B cell (primary cell): Measurements from ENCODE around the gene ATXN1. TPM values are rescaled to one million over a fixed set of nuclear protein-coding genes. Genes with fewer than 3 reads are reported as not detected.
A peak's percentile ranks its signal among the peaks of the same experiment; 100 is the strongest.

Experiments
- ATAC-seq: fragments of 200-7000 bp; cut with Tn5 transposase; one replicate; pipeline ENCODE4 v1.10.0; 2021; ENCODE audit warnings: low read depth, mild to moderate bottlenecking, moderate number of reproducible peaks, moderate library complexity
- CTCF ChIA-PET: fragments of 350-600 bp; sonication (Branson Sonifier 250); formaldehyde crosslinking; loops from one replicate; lab custom pipeline; 2021; ENCODE audit warnings: antibody characterized with exemption, inconsistent platforms; lab: Charles Lee
- POLR2A ChIA-PET: fragments of 350-600 bp; sonication (Branson Sonifier 250); formaldehyde crosslinking; loops from one replicate; lab custom pipeline; 2021; ENCODE audit warnings: antibody characterized with exemption; lab: Charles Lee
- DNase-seq: peaks from one replicate; pipeline ENCODE4 v3.0.0; 2013
- H2AFZ ChIP-seq: 2 replicates; pipeline ENCODE4 v1.6.1; 2012; ENCODE audit warnings: mild to moderate bottlenecking, low read depth, low read length; ENCODE audit not compliant: insufficient read depth, poor library complexity, severe bottlenecking
- H3K27ac ChIP-seq, 2 donors: 1 replicate in 1 of 2; 2 replicates in 1 of 2; pipeline ENCODE4 v1.5.1; 2012 to 2013; ENCODE audit warnings: low read length in 2 of 2, mild to moderate bottlenecking in 2 of 2, moderate library complexity in 1 of 2
- H3K27me3 ChIP-seq, 4 experiments: fragments of 200-600 bp in 1 of 4; sonication (generic) in 1 of 4; replicated peaks in 1 of 4; 1 replicate in 2 of 4; 2 replicates in 2 of 4; pipeline versions ENCODE4 v1.6.1 to v1.7.0; 2013 to 2016; ENCODE audit warnings: low read length in 3 of 4, mild to moderate bottlenecking in 2 of 4, mixed read lengths in 1 of 4, moderate library complexity in 1 of 4; ENCODE audit not compliant: insufficient read depth in 4 of 4, control insufficient read depth in 3 of 4; ENCODE audit errors: control extremely low read depth in 1 of 4
- H3K36me3 ChIP-seq, 2 experiments: replicated peaks in 1 of 2; 1 replicate in 1 of 2; 2 replicates in 1 of 2; pipeline versions ENCODE4 v1.6.1 to v1.7.1; 2013; ENCODE audit warnings: low read length in 1 of 2; ENCODE audit not compliant: insufficient read depth in 2 of 2, control insufficient read depth in 1 of 2; ENCODE audit errors: control extremely low read depth in 1 of 2, extremely low read depth in 1 of 2
- H3K4me1 ChIP-seq, 2 donors: fragments of 200-600 bp in 1 of 2; sonication (generic) in 1 of 2; 1 replicate in 1 of 2; 2 replicates in 1 of 2; pipeline versions ENCODE4 v1.5.1 to v1.6.1; 2013 to 2017; ENCODE audit warnings: low read length in 2 of 2; ENCODE audit not compliant: control insufficient read depth in 2 of 2, insufficient read depth in 2 of 2
- H3K4me2 ChIP-seq: replicated peaks from 2 replicates; pipeline ENCODE3; 2012; ENCODE audit warnings: mild to moderate bottlenecking, low read depth, low read length; ENCODE audit not compliant: poor library complexity, severe bottlenecking
- H3K4me3 ChIP-seq, 5 experiments: fragments of 200-600 bp in 1 of 5; sonication (generic) in 1 of 5; 1 replicate in 3 of 5; 2 replicates in 2 of 5; pipeline versions ENCODE4 v1.5.1 to v1.7.0; 2011 to 2016; ENCODE audit warnings: low read length in 4 of 5, mild to moderate bottlenecking in 4 of 5, low read depth in 2 of 5, control low read depth in 1 of 5, moderate library complexity in 1 of 5; ENCODE audit not compliant: insufficient read depth in 1 of 5; ENCODE audit errors: control extremely low read depth in 1 of 5, extremely low read depth in 1 of 5
- H3K79me2 ChIP-seq: fragments of 200-600 bp; sonication (generic); one replicate; pipeline ENCODE4 v1.6.0; 2016; ENCODE audit warnings: low read length; ENCODE audit not compliant: control insufficient read depth, insufficient read depth
- H3K9ac ChIP-seq: fragments of 200-600 bp; sonication (generic); 2 replicates; pipeline ENCODE4 v1.6.1; 2017; ENCODE audit warnings: mild to moderate bottlenecking, low read length, moderate library complexity
- H3K9me3 ChIP-seq, 3 donors: one replicate each; pipeline versions ENCODE4 v1.6.1 to v1.7.1; 2013; ENCODE audit warnings: low read length in 2 of 3; ENCODE audit not compliant: control insufficient read depth in 2 of 3, insufficient read depth in 1 of 3; ENCODE audit errors: control extremely low read depth in 1 of 3
- H4K20me1 ChIP-seq: 2 replicates; pipeline ENCODE4 v1.6.0; 2012; ENCODE audit warnings: mild to moderate bottlenecking, low read length; ENCODE audit not compliant: insufficient read depth, control insufficient read depth, poor library complexity, severe bottlenecking
- H3K27ac Mint-ChIP-seq: one replicate; pipeline ENCODE4 v1.8.0; 2021; ENCODE audit warnings: mixed read lengths
- H3K27me3 Mint-ChIP-seq: one replicate; pipeline ENCODE4 v1.8.0; 2021; ENCODE audit warnings: mixed read lengths
- H3K4me1 Mint-ChIP-seq: one replicate; pipeline ENCODE4 v1.8.0; 2021; ENCODE audit warnings: mixed read lengths
- H3K4me3 Mint-ChIP-seq: one replicate; pipeline ENCODE4 v1.8.0; 2021; ENCODE audit warnings: mixed read lengths
- H3K9me3 Mint-ChIP-seq: one replicate; pipeline ENCODE4 v1.8.0; 2022; ENCODE audit warnings: mixed read lengths; ENCODE audit not compliant: insufficient read depth
- CTCF ChIP-seq: fragments of 200-600 bp; IDR thresholded peaks from one replicate; pipeline ENCODE4 v1.8.0; 2022; ENCODE audit warnings: antibody characterized with exemption, mild to moderate bottlenecking
- EZH2 ChIP-seq: IDR thresholded peaks from 2 replicates; pipeline ENCODE4 v1.6.1; 2012; ENCODE audit warnings: borderline replicate concordance, low read depth, mild to moderate bottlenecking, moderate library complexity, low read length; ENCODE audit not compliant: insufficient read depth, poor library complexity, severe bottlenecking
- WGBS: methylation state at CpG from one replicate; pipeline ENCODE4 v1.1.5; 2013; ENCODE audit warnings: missing lambda C conversion rate; ENCODE audit not compliant: insufficient coverage; 5-methylcytosine and 5-hydroxymethylcytosine counted together
- intact Hi-C: fragments of 100-400 bp; cut with micrococcal nuclease; formaldehyde crosslinking; loops from one replicate; pipeline ENCODE4 v1.10.0; 2022
- polyA plus RNA-seq: library from polyadenylated mRNA; depleted of rRNA; stranded (reverse); fragments of >200 nt; gene quantifications from 2 replicates; pipeline ENCODE4 v1.2.3, GENCODE V29; 2012
- total RNA-seq, 2 donors: library from RNA; stranded (reverse); fragments of 120-200 nt in 1 of 2; gene quantifications; 1 replicate in 1 of 2; 2 replicates in 1 of 2; pipeline versions ENCODE4 v1.2.3 to v1.2.4, GENCODE V29; 2013 to 2022

Gene ATXN1
- total and polyA plus RNA-seq, 2 donors (not counting 1 experiment from before 2014, with no cell fraction given), result 5.7 to 63.8 TPM

DNA sequence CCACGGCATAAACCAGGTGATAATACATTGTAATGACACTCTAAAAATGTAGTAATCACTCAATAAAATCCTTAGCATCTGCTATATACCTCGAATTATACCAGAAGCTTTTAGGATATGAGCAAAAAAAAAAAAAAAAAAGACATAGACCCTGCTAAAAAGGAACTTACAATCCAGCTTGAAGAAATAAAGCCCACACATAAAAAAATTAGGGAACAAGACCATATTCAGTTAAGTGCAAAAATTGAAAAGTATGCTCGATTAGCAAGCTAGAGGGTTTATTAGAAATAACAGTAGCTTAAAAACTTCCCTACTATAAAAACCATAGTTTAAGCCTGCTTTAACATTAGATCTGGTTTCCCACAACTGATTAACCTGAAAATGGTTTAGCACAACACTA, 387.2 kb downstream of the ATXN1 start:
- H2AFZ ChIP-seq, result no peak overlapping the region
- H4K20me1 ChIP-seq, result no peaks in the 10 kb centered on the region
- no CpG with 5 or more reads among the region's 3 CpGs for WGBS
- ChIA-PET CTCF (interaction anchor here (0.7 to 1.9 kb wide), 3 partner anchors 36 to 139 kb away, joined by 5 to 9 read pairs (median 6); no protein-coding TSS in a partner anchor), POLR2A (interaction anchor here (0.7 kb wide), 1 partner anchor 389 kb away, joined by 6 read pairs; no protein-coding TSS in a partner anchor)
- intact Hi-C loops, result loop anchor here (2.0 kb wide), 1 partner anchor 35 kb away; no protein-coding TSS in a partner anchor
- TF ChIP-seq CTCF, result no peak
- TF ChIP-seq EZH2, result no peak
- peak overlapping the region in 1 of 2 donors; percentile 40 for H3K27ac ChIP-seq
- Mint-ChIP-seq H3K4me3 (peak overlapping the region; percentile 76), H3K27ac (peak overlapping the region; percentile 88), H3K9me3 (peaks cover 3% of the 10 kb centered on the region), H3K4me1 (peaks cover 68% of the 10 kb centered on the region), H3K27me3 (no peaks in the 10 kb centered on the region)
- DNase-seq, result no peak
- H3K4me1 ChIP-seq, result peaks cover 29 to 46% of the 10 kb centered on the region in 2 donors
- H3K9ac ChIP-seq, result no peak overlapping the region
- H3K27me3 ChIP-seq, result no peaks in the 10 kb centered on the region
- no peaks in the 10 kb centered on the region for H3K36me3 ChIP-seq
- no peaks in the 10 kb centered on the region for H3K79me2 ChIP-seq
- H3K4me2 ChIP-seq, result peak overlapping the region; percentile 49
- ATAC-seq, result no peak
- no peaks in the 10 kb centered on the region for H3K9me3 ChIP-seq
- H3K4me3 ChIP-seq, result no peak overlapping the region

DNA sequence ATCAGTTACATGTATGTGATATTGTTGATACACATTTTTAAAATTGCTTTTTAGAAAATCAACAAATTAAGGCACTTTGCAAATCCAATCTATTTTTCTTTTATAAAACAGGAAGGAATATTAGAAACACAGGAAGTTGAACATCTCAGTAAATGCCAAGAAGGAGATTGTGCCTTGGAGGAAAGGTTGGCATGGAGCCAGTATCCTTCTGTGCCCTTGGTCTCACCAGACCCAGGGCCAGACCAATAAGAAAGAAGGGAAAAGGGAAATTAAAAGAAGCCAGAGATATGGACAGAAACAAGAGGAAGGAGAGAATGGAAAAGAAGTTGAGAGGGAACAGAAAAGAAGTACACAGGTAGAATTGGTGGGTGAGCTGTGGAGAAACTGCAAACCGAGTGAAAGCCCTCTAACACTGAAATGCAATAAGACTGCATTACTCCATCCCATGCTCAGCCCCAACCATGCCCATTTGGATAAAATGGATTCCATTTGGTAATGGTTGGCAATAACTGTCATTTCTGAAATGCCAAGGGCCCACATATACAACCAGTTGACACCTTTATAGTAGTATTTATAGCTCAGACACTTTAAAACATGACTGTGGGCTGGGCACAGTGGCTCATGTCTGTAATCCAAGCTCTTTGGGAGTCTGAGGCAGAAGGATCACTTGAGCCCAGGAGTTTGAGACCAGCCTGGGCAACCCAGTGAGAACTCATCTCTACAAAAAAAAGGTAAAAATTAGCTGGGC, 389.1 kb downstream of the ATXN1 start:
- ChIA-PET POLR2A (no interaction called here), CTCF (interaction anchor here (1.0 kb wide), 1 partner anchor 36 kb away, joined by 3 read pairs; no protein-coding TSS in a partner anchor)
- Histone ChIP-seq H3K4me2 (no peak overlapping the region), H3K79me2 (no peaks in the 10 kb centered on the region), H3K27ac (no peak overlapping the region), H3K4me3 (no peak overlapping the region), H3K36me3 (no peaks in the 10 kb centered on the region), H2AFZ (no peak overlapping the region), H3K9me3 (no peaks in the 10 kb centered on the region), H3K4me1 (peaks cover 29 to 46% of the 10 kb centered on the region in 2 donors), H4K20me1 (no peaks in the 10 kb centered on the region), H3K9ac (no peak overlapping the region), H3K27me3 (no peaks in the 10 kb centered on the region)
- no peaks in the 10 kb centered on the region for H3K27me3 Mint-ChIP-seq
- peaks cover 69% of the 10 kb centered on the region for H3K4me1 Mint-ChIP-seq
- no peak overlapping the region for H3K27ac Mint-ChIP-seq
- ATAC-seq (no peak), DNase-seq (no peak)
- intact Hi-C loops, result no loop called here
- WGBS, result no CpG with 5 or more reads among the region's 1 CpG
- no peak overlapping the region for H3K4me3 Mint-ChIP-seq
- TF ChIP-seq CTCF, result no peak
- no peak for TF ChIP-seq EZH2
- H3K9me3 Mint-ChIP-seq, result peaks cover 3% of the 10 kb centered on the region
